HG02798 (cell line): ENCODE data around the gene TBC1D30.
"Not testable (repeated sequence)": the region's sequence is repeated elsewhere in the genome, so short reads cannot be mapped to it uniquely, and the experiment has no call there.

Source experiments
- ATAC-seq: cut with Tn5 transposase; IDR thresholded peaks from one replicate; pipeline ENCODE4 v1.9.1; 2021; ENCODE audit warnings: mild to moderate bottlenecking; ENCODE audit not compliant: unreplicated experiment, poor library complexity

The TBC1D30 gene

GRCh38 chr12:64824500-64825142 lies at the start of gene TBC1D30:
Gene TBC1D30 (plus strand): TSS chr12:64824647. CDS start chr12:64824880, 233 bp downstream.
- ATAC-seq, result peak; percentile 60

- ATAC-seq, result not testable (repeated sequence)
Observed at GRCh38 chr12:64775147-64775736, 49.2 kb upstream of the TBC1D30 start.

- no peak for ATAC-seq
Observed at GRCh38 chr12:64779354-64779974, 45.0 kb upstream of the TBC1D30 start.

- no peak for ATAC-seq
Observed at GRCh38 chr12:64780132-64780530, 44.3 kb upstream of the TBC1D30 start.

- ATAC-seq, result peak; percentile 54
Observed at GRCh38 chr12:64780531-64781279, 43.7 kb upstream of the TBC1D30 start.

GRCh38 chr12:64781280-64782190 lies 42.9 kb upstream of the TBC1D30 start:
- ATAC-seq, result peak; percentile 32

- ATAC-seq, result no peak
Observed at GRCh38 chr12:64782191-64782876, 42.1 kb upstream of the TBC1D30 start.

GRCh38 chr12:64785838-64786237 lies 38.6 kb upstream of the TBC1D30 start:
- no peak for ATAC-seq

GRCh38 chr12:64790166-64790565 lies 34.3 kb upstream of the TBC1D30 start:
- no peak for ATAC-seq

- ATAC-seq, result no peak
Observed at GRCh38 chr12:64791036-64791435, 33.4 kb upstream of the TBC1D30 start.

- ATAC-seq, result no peak
Observed at GRCh38 chr12:64792128-64792527, 32.3 kb upstream of the TBC1D30 start.

GRCh38 chr12:64793610-64794009 lies 30.8 kb upstream of the TBC1D30 start:
- no peak for ATAC-seq

- no peak for ATAC-seq
Observed at GRCh38 chr12:64794305-64794704, 30.1 kb upstream of the TBC1D30 start.

GRCh38 chr12:64796205-64796845 lies 28.1 kb upstream of the TBC1D30 start:
- ATAC-seq, result peak; percentile 77

- ATAC-seq, result no peak
Observed at GRCh38 chr12:64797156-64797555, 27.3 kb upstream of the TBC1D30 start.

- no peak for ATAC-seq
Observed at GRCh38 chr12:64798165-64798564, 26.3 kb upstream of the TBC1D30 start.

GRCh38 chr12:64800640-64801039 lies 23.8 kb upstream of the TBC1D30 start:
- peak; percentile 65 for ATAC-seq

GRCh38 chr12:64801381-64801780 lies 23.1 kb upstream of the TBC1D30 start:
- ATAC-seq, result no peak

GRCh38 chr12:64802180-64802775 lies 22.2 kb upstream of the TBC1D30 start:
- ATAC-seq, result peak; percentile 76
